Caco-2 (cell line): Measurements from ENCODE around the gene CNTF. TPM values are rescaled to one million over a fixed set of nuclear protein-coding genes. Genes with fewer than 3 reads are reported as not detected.

Experiments
- BruUV-seq: library from RNA; stranded (reverse); fragments of 400-500 nt; replicated peaks from 2 replicates; lab custom pipeline; 2021; lab: Mats Ljungman, UMichigan
- CTCF ChIA-PET: fragments of 300-600 bp; sonication (Branson Sonifier 250); formaldehyde crosslinking; loops from one replicate; lab custom pipeline; 2022; ENCODE audit warnings: antibody characterized with exemption; lab: Charles Lee
- POLR2A ChIA-PET: fragments of 300-600 bp; sonication (Branson Sonifier 250); formaldehyde crosslinking; loops from one replicate; lab custom pipeline; 2022; ENCODE audit warnings: antibody characterized with exemption; lab: Charles Lee
- DNase-seq, 2 experiments: peaks; one replicate each; pipeline versions ENCODE4 v3.0.0 to v3.0.0-alpha.2; 2020 to 2022
- H3K27me3 ChIP-seq: replicated peaks from 2 replicates; pipeline ENCODE4 v1.6.0; 2011; ENCODE audit warnings: low read length; ENCODE audit not compliant: control insufficient read depth, insufficient read depth
- H3K36me3 ChIP-seq: 2 replicates; pipeline ENCODE4 v1.5.1; 2011; ENCODE audit warnings: low read length; ENCODE audit not compliant: control insufficient read depth, insufficient read depth
- H3K4me1 ChIP-seq: fragments of 250-450 bp; sonication (Bioruptor Pico); 2 replicates; pipeline ENCODE4 v1.5.1; 2020; ENCODE audit warnings: mild to moderate bottlenecking
- H3K4me3 ChIP-seq: 2 replicates; pipeline ENCODE4 v1.5.1; 2011; ENCODE audit warnings: low read depth, mild to moderate bottlenecking, control low read depth, low read length
- H3K9me3 ChIP-seq: fragments of 250-450 bp; sonication (Bioruptor Pico); 2 replicates; pipeline ENCODE4 v1.5.1; 2020; ENCODE audit warnings: mild to moderate bottlenecking, moderate library complexity
- H3K27ac Mint-ChIP-seq: one replicate; pipeline ENCODE4 v1.8.0; 2022; ENCODE audit warnings: mixed read lengths; ENCODE audit not compliant: unreplicated experiment
- H3K27me3 Mint-ChIP-seq: one replicate; pipeline ENCODE4 v1.8.0; 2022; ENCODE audit warnings: mixed read lengths; ENCODE audit not compliant: insufficient read depth, unreplicated experiment
- H3K36me3 Mint-ChIP-seq: one replicate; pipeline ENCODE4 v1.8.0; 2022; ENCODE audit warnings: mild to moderate bottlenecking, mixed read lengths; ENCODE audit not compliant: insufficient read depth, unreplicated experiment
- H3K4me1 Mint-ChIP-seq: one replicate; pipeline ENCODE4 v1.8.0; 2022; ENCODE audit warnings: low read depth, mixed read lengths; ENCODE audit not compliant: unreplicated experiment
- H3K4me3 Mint-ChIP-seq: one replicate; pipeline ENCODE4 v1.8.0; 2022; ENCODE audit warnings: mild to moderate bottlenecking, moderate library complexity, mixed read lengths; ENCODE audit not compliant: unreplicated experiment
- H3K9me3 Mint-ChIP-seq: one replicate; pipeline ENCODE4 v1.8.0; 2022; ENCODE audit warnings: mixed read lengths; ENCODE audit not compliant: unreplicated experiment
- intact Hi-C: fragments of 100-400 bp; cut with micrococcal nuclease; formaldehyde crosslinking; loops from one replicate; pipeline ENCODE4 v1.10.0; 2022; ENCODE audit not compliant: unreplicated experiment
- total RNA-seq: library from RNA; stranded (reverse); gene quantifications from 2 replicates; pipeline ENCODE4 v1.2.3, GENCODE V29; 2022
- TF ChIP-seq, protein P1 (sequence below), 2 experiments: fragments of 200-600 bp in 1 of 2; IDR thresholded peaks; 1 replicate in 1 of 2; 2 replicates in 1 of 2; pipeline versions ENCODE4 v1.5.1 to v1.8.0; 2011 to 2022; ENCODE audit warnings: antibody characterized with exemption in 1 of 2, control low read depth in 1 of 2, inconsistent platforms in 1 of 2, low read depth in 1 of 2, low read length in 1 of 2, mild to moderate bottlenecking in 1 of 2, moderate library complexity in 1 of 2; ENCODE audit not compliant: insufficient read depth in 1 of 2, severe bottlenecking in 1 of 2, unreplicated experiment in 1 of 2

The CNTF gene
- total RNA-seq, 1 experiment from 2014 or later = 3.3 TPM

DNA sequence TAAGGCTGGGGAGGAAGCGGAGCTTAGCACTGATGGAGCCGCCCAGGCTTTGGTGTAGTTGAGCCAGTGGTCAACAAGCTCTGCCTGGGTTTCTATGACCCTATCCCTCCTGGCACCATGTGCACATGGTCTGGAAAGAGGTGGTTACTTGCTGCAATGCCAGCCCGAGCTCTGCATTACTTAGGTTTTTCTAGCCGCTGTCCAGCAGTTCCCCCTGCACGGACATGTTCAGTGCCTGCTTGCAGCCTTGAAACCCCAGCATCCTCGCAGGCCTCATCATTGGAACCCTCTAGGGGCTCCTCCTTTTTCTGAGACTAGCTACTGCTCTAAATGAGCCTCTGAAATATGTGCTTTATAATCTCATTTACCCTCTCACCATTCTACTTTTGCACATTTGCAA lies 16.6 kb downstream of the CNTF start:
- no peaks in the 10 kb centered on the region for H3K4me1 Mint-ChIP-seq
- intact Hi-C loops = no loop called here
- no peaks in the 10 kb centered on the region for H3K27me3 ChIP-seq
- DNase-seq = no peak
- TF ChIP-seq, protein P1, sequence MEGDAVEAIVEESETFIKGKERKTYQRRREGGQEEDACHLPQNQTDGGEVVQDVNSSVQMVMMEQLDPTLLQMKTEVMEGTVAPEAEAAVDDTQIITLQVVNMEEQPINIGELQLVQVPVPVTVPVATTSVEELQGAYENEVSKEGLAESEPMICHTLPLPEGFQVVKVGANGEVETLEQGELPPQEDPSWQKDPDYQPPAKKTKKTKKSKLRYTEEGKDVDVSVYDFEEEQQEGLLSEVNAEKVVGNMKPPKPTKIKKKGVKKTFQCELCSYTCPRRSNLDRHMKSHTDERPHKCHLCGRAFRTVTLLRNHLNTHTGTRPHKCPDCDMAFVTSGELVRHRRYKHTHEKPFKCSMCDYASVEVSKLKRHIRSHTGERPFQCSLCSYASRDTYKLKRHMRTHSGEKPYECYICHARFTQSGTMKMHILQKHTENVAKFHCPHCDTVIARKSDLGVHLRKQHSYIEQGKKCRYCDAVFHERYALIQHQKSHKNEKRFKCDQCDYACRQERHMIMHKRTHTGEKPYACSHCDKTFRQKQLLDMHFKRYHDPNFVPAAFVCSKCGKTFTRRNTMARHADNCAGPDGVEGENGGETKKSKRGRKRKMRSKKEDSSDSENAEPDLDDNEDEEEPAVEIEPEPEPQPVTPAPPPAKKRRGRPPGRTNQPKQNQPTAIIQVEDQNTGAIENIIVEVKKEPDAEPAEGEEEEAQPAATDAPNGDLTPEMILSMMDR (IDR thresholded peaks at IDR 0.05; ENCODE audit: insufficient read depth in 1 of 2, low read depth in 1 of 2, low read length in 1 of 2, severe bottlenecking in 1 of 2, unreplicated experiment in 1 of 2) = no peak
- H3K4me1 ChIP-seq = no peaks in the 10 kb centered on the region
- no peaks in the 10 kb centered on the region for H3K9me3 ChIP-seq
- H3K36me3 Mint-ChIP-seq = no peaks in the 10 kb centered on the region
- no TSS peak for BruUV-seq
- H3K36me3 ChIP-seq = no peaks in the 10 kb centered on the region
- peaks cover 8% of the 10 kb centered on the region for H3K9me3 Mint-ChIP-seq
- H3K27ac Mint-ChIP-seq = no peak overlapping the region
- ChIA-PET CTCF (no interaction called here), POLR2A (no interaction called here)
- no peak overlapping the region for H3K4me3 ChIP-seq
- no peaks in the 10 kb centered on the region for H3K27me3 Mint-ChIP-seq
- no peak overlapping the region for H3K4me3 Mint-ChIP-seq

DNA sequence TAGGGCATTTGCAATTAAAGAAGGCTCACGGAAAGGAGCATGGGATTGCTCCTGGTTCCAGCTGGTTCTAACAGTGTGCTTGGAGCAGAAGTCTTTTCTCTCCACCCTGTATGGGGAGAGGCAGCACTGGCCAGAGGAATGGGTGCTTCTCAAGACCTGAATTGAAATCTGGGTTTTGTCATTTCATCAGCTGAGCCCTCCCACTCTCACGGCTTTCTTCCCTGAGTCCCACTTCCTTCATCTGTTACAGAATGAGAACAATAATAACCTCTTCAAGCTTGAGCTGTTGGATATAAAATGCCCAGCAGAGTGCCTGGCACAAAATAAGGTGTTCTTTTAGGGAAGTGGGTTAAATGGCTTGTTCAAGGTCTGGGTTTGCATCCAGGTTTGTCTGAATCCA lies 17.2 kb downstream of the CNTF start:
- CTCF ChIA-PET = no interaction called here
- POLR2A ChIA-PET = no interaction called here
- no peak overlapping the region for H3K4me3 ChIP-seq
- H3K36me3 ChIP-seq = no peaks in the 10 kb centered on the region
- 0 out of 2 replicates have a peak, but pooled peaks cover 2% of the 10 kb centered on the region for H3K9me3 ChIP-seq
- no peak overlapping the region for H3K4me3 Mint-ChIP-seq
- no peak overlapping the region for H3K27ac Mint-ChIP-seq
- TF ChIP-seq, protein P1 (IDR thresholded peaks at IDR 0.05; ENCODE audit: insufficient read depth in 1 of 2, low read depth in 1 of 2, low read length in 1 of 2, severe bottlenecking in 1 of 2, unreplicated experiment in 1 of 2) = no peak
- H3K27me3 ChIP-seq = no peaks in the 10 kb centered on the region
- H3K4me1 ChIP-seq = no peaks in the 10 kb centered on the region
- no peaks in the 10 kb centered on the region for H3K27me3 Mint-ChIP-seq
- no peak for DNase-seq
- peaks cover 13% of the 10 kb centered on the region for H3K9me3 Mint-ChIP-seq
- intact Hi-C loops = no loop called here
- no TSS peak for BruUV-seq
- no peaks in the 10 kb centered on the region for H3K36me3 Mint-ChIP-seq
- no peaks in the 10 kb centered on the region for H3K4me1 Mint-ChIP-seq

DNA sequence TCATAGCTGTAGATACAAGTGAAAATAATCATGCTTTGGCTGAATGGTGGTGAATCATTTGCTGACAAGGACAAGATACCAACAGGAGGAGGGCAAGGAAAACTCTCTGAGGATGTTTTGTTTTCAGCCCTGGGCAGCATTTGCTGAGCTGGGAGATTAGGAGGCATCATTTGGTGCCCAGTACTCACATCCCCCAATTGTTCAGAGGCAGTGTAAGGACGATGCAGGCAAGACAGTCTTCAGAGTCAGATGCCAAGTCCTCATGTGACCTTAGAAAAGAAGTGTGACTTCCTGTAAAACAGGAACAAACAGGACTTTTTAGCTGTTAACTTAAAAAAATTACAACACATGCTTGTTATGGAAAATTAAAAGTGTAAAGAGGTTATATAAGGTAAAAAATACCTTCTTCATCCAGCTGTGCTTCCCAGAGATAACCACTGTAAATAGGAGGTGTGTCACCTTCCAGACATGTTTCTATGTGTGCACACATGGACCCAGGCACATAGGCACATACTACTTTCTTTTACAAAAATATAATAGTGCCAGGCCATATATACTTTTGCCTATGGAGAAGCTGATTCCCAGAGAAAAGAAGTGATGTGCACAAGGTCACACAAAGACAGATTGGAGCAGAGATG lies 18.0 kb downstream of the CNTF start:
- Histone ChIP-seq H3K27me3 (no peaks in the 10 kb centered on the region), H3K4me3 (no peak overlapping the region), H3K4me1 (no peaks in the 10 kb centered on the region), H3K36me3 (no peaks in the 10 kb centered on the region), H3K9me3 (peaks cover 8% of the 10 kb centered on the region)
- Mint-ChIP-seq H3K27me3 (no peaks in the 10 kb centered on the region), H3K36me3 (no peaks in the 10 kb centered on the region), H3K27ac (no peak overlapping the region), H3K4me3 (no peak overlapping the region), H3K9me3 (peaks cover 18% of the 10 kb centered on the region), H3K4me1 (no peaks in the 10 kb centered on the region)
- DNase-seq = no peak
- TF ChIP-seq, protein P1 (IDR thresholded peaks at IDR 0.05; ENCODE audit: insufficient read depth in 1 of 2, low read depth in 1 of 2, low read length in 1 of 2, severe bottlenecking in 1 of 2, unreplicated experiment in 1 of 2) = no peak
- CTCF ChIA-PET = no interaction called here
- POLR2A ChIA-PET = no interaction called here
- no TSS peak for BruUV-seq
- intact Hi-C loops = no loop called here
